Pulmonary artery endothelial cell (primary cell): ENCODE data around the gene FOXE1. TPM values are rescaled to one million over a fixed set of nuclear protein-coding genes. Genes with fewer than 3 reads are reported as not detected.

Experiments used
- DNase-seq: peaks from one replicate; pipeline ENCODE4 v3.0.0-alpha.2; 2011; ENCODE audit warnings: low read depth, low spot score
- total RNA-seq: library from RNA; depleted of rRNA; stranded (reverse); fragments of >200 nt; gene quantifications from 2 replicates; pipeline ENCODE4 v1.2.3, GENCODE V29; 2014

FOXE1 gene
- not detected in 2 replicates for total RNA-seq

DNA sequence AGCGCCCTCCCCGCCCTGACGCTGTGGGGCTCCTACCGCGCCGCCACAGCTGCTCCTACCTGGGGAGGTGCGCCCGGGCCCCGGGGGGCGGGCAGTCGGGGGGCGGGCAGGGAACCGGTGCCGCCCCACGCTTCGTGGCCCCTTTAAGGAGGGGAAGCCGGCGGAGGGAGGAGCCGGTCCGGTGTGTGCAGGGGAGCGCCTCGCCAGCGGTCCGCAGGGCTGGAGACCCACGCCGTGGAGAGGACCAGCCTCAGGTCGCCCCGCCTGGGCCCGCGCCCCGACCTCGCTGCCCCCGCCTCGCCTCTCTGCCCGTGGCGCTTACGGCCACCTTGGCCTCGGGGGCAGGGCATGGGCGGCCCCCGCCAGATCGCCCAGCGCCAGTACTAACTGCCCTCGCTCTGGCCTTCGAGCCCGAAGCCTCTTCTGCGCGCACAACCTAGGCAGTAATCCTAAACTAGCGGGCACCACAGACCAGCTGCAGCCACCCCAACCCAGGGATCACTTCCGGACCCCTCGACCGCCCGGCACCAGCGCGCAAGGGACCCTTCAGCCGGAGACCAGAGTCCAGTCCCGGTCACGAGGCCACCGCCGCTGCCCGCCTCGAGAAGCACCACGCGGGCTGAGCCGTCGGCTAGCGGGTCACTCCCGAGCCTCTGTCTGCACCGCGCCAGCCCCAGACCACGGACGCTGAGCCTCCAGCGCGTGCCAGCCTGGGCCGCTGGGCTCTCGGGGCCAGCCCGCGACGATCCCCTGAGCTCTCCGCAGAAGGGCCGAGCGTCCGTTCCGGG, at the start of gene FOXE1:
FOXE1 (plus strand) TSS at position 171 of the 788 bp plus-strand sequence. CDS start 689 bp downstream, outside the sequence.
- DNase-seq: no peak

- DNase-seq: no peak
Observed at GRCh38 chr9:97804059-97804365, 49.0 kb upstream of the FOXE1 start.

DNA sequence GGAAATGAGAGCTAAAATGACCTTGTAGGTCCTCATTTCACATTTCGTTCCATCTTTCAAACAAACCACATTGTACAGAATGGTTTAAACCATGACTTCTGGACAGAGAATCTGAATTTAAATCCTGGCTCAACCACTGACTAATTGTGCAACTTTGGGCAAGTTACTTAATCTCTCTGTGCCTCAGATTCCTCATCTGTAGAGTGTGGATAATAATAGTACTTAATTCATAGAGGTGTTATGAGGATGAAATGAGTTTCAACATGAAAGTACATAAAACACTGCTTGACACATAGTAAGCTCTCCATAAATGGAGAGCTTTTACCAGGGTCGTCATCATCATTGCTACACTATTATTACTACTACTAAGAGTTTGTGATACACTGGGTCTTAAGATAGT, 46.3 kb upstream of the FOXE1 start:
- DNase-seq: no peak

DNA sequence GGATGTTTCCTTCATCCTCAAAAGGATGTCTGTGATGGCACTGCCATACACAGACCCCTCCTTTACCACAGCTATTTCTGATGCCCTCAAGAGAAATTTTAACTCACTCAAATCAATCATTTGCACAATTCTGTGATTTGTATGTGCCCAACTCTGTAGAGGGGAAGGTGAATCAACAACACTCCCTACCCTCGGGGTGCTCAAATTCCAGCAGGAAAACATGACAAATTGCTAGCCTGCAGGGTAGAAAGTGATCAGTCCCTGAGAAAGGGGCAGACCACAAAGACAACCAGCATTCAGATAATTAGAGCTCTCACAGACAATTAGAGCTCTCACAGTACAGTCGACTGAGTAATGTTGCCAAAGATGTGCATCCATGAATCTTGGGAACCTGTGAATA, 45.3 kb upstream of the FOXE1 start:
- no peak for DNase-seq

DNA sequence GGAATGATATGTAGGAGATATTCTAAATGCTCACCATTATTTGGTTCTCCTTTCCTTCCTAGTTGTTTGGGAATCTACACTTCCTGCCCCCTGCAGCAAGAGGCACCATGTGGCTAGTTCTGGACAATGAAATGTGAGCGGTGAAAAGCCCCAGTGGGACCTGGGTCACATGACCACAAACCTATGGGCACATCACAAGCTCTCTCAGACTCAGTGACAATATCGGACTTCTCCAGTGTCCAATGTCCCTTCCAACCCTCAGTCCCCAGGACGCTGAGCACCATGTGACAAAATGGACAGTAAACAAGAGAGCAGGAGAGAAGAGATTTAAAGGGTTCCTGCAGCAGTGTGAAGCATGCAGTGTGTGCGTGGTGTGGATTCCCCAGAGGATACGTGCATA, 44.6 kb upstream of the FOXE1 start:
- no peak for DNase-seq

DNA sequence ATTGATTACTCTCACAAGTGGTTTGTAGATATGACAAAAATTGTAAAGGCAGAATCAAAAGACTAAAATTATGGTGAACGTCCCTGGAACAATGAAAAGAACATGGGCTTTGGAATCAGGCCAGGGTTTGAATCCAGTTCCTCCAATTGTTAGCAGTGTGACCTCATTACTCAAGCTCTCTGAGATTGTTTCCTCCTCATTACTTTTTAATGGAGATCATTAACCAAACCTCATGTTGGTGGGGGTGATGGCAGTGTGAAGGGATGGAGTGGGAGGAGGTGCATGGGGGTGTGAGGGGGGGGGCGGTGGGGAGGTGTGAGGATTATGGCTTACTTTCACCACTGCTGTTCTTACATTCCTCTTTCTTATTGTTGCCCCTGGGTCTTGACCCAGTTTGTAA, 44.1 kb upstream of the FOXE1 start:
- peak; percentile 60 for DNase-seq

DNA sequence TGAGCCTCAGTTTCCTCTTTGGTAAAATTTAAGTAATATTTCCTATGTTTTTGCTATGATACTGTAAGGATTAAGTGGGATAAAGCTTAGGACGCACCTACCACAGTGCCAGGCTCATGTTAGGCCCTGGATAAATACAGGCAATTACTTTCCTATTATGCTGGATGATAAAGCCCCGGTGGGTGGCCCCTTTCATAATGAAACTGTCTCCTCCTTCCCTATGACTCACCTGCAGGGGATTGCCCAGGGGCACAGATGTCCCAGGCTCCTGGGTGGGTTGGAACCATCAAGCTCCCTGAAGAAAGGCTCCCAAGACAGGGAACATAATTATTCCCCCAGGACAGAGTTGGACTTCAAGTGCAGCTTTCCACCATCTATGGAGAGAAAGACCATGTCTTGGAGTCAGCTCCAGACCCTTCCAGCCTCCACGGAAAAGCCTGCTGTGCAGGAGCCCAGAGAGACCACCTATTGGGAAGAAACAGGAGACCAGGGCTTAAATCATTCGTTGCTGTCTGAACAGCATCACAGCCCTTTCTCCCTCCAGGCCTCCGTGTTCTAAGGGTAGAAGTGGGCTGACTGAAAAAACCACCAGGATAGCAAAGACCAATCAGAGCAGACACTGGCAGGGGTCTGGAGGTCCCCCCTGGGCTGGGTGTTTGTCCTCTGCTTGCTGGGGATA, 43.2 kb upstream of the FOXE1 start:
- no peak for DNase-seq

DNA sequence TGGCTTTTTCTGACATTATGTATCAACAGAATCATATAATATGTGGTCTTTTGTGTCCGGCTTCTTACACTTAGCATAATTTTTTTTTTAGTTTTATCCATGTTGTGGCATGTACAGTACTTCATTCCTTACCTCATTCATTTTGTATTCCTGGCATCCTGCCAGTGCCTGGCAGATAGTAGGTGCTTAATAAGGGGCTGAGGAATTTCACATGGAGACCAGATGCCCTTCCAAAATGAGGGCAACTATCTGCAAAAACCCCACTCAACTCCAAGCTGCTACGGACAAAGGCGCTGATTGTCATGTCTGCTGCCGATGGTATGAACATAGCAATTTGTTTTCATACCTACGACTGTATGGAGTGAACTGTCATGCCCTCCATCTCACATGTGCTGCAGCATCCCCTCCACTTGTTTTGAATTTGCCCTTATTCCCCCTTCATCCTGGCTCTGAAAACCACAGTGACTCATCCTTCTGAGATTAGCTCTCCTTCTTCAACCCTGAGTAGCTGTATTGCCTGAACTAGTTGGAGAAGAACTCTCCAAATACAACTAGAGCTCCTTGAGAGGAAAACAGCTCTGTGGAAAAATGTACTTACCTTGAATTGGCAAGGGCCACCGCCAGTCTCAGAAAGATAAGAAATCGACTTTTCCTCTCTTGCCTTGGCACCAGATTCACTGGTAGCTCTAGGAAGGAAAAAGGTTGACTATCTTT, 41.3 kb upstream of the FOXE1 start:
- no peak for DNase-seq

DNA sequence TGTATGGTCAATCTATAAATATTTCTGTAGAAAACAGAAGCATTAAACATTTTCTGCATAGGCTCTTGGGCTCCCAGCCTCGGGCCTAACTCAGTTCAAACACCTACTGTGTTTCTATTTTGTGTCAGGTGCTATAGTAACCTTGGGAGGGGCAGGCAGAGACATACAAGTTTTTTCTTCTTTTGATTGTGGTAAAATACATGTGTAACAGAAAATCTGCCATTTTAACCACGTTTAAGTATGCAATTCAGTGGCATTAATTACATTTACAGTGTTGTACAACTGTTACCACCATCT, 40.8 kb upstream of the FOXE1 start:
- DNase-seq: no peak

DNA sequence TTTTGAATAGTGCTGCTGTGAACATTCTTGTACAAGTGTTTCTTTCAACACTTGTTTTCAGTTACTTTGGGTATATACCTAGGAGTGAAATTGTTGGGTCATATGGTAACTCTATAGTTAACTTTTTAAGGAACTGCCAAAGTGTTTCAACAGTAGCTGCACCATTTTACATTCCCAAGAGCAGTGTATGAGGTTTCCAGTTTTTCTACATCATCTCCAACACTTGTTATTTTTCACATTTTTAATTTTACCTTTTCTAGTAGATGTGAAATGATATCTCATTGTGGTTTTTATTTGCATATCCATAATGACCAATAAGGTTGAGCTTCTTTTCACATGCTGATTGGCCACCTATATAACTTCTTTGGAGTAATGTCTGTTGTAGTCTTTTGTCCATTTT, 40.0 kb upstream of the FOXE1 start:
- DNase-seq: no peak

- no peak for DNase-seq
Observed at GRCh38 chr9:97819735-97820134, 33.3 kb upstream of the FOXE1 start.

- no peak for DNase-seq
Observed at GRCh38 chr9:97820373-97820772, 32.7 kb upstream of the FOXE1 start.

DNA sequence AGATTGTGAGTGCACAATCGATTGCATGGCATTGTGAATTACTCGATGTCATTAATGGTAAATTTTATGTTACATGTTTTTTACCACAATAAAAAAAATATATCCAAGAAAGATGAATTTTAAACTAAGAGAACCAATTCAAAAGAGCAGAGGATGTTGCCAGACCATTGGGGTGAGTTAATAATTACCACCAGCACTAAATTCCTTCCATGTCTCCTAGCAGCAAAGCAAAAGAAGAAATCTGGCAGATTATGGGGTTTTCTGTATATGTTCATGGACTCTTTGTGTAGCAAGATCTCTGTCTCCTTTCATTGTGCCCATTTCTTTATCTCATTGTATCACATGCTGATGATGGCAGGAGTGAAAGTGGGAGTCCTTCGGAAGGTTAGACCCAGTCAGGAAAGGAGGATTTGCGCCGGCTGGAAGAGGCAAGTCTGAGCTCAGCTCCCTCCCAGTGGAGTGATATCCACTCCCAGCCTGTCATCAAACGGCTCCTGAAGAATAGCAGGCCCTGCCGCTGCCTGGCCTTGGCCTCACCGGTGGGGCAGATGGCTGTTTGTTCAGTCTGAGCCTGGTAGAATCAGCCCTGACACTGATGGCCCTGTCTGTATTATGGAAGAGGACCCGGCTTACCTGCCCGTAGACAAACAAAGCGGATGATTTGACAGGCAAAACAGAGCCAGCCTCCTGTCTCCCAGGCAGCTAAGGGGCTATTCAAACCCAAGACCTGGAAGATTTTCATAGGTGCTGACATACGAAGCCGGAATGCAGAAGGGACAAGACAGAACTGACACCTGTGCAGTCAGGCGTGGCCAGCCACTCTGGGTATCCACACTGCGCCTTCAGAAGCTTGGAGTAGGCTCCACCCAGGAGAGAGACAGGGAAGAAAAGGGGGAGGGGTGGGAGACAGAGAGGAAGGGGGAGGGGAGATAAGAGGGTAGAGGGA, 21.9 kb upstream of the FOXE1 start:
- no peak for DNase-seq

DNA sequence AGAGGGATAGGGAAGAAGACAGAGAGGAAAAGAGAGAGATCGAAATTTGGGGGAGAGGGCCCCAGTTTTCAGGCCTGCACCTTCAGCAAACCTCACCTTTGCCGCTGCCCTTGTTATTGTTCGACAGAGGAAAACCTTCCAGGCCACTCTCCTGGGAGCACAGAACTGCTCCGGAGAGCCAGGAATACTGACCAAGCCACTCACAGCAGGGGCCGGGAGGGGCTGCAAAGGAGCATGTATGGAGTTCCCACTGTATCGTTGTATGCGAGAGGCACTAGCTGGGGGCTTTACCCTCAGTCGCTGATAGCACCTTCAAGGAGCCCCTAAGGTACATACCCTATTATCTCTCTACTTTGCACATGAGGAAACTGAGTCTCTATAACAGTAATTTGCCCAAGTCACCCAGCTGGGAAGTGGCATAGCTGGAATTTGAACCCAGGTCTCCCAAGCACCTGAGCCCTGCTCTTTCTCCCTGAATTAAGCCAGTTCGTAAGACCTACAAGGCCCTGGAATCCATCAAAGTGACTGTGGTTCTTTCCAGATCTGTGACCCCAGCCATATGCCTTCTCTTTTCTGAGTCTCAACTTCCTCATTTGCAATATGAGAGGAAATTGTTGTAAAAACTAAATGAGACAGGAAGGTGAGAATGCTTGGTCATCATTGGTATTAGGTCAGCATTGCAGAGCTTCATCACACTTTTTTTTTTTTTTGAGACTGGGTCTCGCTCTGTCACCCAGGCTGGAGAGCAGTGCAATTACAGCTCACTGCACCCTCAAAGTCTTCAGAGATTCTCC, 21.0 kb upstream of the FOXE1 start:
- no peak for DNase-seq

DNA sequence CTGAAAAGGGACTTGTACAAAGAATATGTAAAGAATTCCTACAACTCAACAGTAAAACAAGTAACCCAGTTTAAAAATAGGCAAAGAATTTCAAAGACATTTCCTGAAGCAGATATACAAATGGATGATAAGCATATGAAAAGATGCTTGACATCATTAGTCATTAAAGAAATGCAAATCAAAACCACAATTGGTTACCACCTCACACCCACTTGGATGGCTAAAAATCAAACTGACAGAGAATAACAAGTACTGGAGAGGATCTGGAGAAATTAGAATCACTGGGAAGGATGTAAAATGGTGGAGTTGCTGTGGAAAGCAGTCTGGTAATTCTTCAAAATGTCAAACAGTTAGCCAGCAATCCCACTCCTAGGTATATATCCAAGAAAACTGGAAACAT, 12.5 kb upstream of the FOXE1 start:
- no peak for DNase-seq

- no peak for DNase-seq
Observed at GRCh38 chr9:97842960-97843359, 10.1 kb upstream of the FOXE1 start.

GRCh38 chr9:97845130-97845529, 7.9 kb upstream of the FOXE1 start:
- no peak for DNase-seq

GRCh38 chr9:97845763-97846162, 7.3 kb upstream of the FOXE1 start:
- no peak for DNase-seq

DNA sequence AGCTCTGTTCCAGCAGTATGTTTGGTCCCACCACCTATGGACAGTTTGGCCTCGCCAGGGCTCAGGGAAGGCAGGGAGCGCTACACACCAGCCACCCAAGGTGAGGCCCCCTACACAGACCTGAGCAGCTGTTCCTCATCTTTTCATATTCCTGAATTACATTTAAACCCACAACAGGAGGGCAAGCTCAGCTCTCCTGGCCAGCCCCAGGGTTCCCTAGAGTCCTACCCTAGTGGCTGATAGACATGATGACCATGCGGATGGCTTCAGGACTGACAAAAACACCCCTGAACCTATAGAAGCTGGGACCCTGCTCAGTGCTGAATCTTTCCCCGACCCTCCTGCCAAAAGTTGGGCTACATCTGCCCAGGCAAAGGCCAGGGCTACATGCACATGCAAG, 6.7 kb upstream of the FOXE1 start:
- no peak for DNase-seq

DNA sequence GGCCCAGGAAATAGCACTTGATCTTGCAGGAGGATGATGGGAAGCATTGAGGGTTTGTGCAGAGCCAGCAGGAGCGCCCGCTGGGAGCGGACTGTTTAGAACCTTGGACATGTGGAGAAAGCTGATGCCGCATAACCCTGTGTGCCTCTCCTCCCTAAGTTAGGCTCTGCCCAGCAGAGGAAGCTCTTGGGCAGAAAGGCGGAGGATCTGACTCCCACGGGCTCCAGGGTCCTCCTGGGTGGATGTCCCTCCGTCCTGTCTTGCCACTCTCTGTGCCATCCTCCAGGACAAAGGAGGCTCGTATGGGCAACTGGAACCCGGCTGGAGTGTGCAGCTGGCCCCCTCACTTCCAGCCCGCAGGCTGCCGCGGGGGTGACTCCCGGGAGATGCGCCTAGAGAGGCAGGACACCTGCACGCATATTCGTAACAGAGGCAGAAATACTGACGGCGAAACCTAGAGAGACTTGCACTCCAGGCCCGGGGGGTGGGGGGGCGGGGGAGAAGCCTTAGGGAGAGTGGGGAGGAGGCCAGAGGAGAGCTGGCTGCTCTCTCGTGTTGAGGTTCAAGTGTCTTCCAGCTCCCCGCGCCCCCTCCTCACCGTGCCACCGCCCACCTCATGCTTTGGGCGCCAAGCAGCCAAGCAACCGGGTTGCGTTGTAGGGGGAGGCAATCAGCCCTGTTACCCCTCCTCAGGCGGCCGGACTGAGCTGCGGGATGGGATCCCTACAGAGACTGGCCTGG, 5.4 kb upstream of the FOXE1 start:
- no peak for DNase-seq

- no peak for DNase-seq
Observed at GRCh38 chr9:97848215-97848479, 4.9 kb upstream of the FOXE1 start.
